ENCODE results near the gene CHRNB4.

The CHRNB4 gene

DNA sequence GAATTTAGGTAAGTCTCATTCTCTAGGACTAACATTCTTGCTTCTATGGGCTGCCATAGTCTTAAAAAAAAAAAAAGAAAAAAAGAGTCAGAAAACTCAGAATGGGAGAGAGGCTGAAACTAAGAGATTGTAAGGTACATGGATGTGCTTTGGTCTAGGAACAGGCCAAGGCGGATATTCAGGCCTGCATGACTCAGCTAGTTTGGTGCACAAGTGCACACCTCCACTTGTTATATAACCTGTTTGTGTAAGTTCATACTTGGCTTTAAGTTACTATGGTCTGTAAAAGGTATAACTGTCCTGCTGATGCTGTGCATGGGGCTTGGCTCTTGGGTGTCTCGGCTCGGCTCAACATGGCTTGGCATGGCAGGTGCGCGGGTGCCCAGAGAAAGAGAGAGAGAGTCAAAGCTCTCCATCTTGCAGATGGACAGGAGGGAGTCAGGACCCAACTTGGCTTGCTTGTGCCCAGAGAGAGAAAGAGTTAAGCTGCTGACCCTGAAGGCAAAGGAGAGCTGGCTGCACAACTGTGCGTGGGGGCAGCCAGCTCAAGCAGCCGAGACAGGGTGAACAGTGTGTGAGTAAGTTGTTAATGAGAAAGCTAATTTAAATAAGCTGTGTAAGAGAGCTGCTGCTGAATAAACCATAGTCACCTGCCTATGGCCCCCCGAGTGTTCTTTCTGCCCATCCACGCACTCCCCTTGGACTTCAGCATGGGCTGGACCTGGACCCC is 31.4 kb upstream of the CHRNB4 start:
- H3K4me3 ChIP-seq (ENCODE audit: low read length) = no peak overlapping the region
- DNase-seq (ENCODE audit: low read depth, low spot score) = no peak

- DNase-seq (ENCODE audit: low read depth, low spot score) = no peak
- H3K4me3 ChIP-seq (ENCODE audit: low read length) = no peak overlapping the region
Measured at GRCh38 chr15:78671626-78672211, 30.7 kb upstream of the CHRNB4 start.

- H3K4me3 ChIP-seq (ENCODE audit: low read length) = no peak overlapping the region
Measured at GRCh38 chr15:78668987-78669386, 28.0 kb upstream of the CHRNB4 start.

DNA sequence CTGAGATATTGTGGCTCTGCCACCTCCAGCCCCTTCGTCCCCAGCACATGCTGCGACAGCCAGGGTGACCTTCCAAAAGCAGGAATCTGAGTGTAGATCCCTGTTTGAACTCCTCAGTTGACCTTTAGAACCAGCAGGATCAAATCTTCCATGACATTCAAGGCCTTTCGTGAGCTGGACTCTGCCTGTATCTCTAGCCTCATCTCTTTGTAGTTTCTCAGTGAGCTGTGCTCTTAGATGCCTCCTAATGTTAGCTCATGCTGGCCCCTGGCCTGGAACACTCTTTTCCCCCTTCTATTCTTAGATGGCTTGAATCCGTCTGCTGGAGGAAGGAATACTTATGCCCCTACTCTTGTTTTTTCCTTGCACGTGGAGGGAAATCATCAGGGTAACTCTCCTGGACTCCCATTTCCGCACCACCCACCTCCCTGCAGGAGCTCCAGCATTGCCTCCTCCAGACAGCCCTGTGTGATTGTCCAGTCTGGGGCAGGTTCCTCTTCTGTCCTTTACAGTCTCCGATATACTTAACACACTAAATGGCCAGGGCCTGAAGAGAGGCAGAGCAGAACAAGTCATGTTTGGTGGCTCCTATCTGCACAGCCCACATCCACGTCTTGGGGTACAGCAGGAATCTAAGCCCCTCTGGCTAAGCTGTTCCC is 26.7 kb upstream of the CHRNB4 start:
- no peak for DNase-seq (ENCODE audit: low read depth, low spot score)

More at GRCh38 chr15:78668987-78669386, 28.0 kb upstream of the CHRNB4 start:
- DNase-seq (ENCODE audit: low read depth, low spot score) = no peak

GRCh38 chr15:78666010-78666409 is 25.0 kb upstream of the CHRNB4 start:
- H3K4me3 ChIP-seq (ENCODE audit: low read length) = no peak overlapping the region
- no peak for DNase-seq (ENCODE audit: low read depth, low spot score)

More for the DNA sequence above, 26.7 kb upstream of the CHRNB4 start:
- no peak overlapping the region for H3K4me3 ChIP-seq (ENCODE audit: low read length)

DNA sequence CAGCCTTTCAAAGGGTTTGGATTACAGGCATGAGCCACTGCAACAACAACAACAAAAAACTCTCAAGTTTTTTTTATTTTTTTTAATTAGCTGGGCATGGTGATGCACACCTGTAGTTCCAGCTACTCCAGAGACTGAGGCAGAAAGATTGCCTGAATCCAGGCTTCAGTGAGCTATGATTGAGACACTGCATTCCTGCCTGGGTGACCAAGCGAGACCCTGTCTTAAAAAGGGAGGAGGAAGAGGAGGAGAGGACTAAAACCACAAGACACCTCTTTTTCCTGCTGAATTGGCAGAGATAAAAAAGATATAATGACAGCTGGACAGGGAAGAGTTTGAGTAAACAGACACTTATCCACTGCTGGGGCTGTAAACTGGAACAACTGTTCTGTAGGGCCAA is 22.7 kb upstream of the CHRNB4 start:
- DNase-seq (ENCODE audit: low read depth, low spot score) = no peak
- no peak overlapping the region for H3K4me3 ChIP-seq (ENCODE audit: low read length)

- no peak for DNase-seq (ENCODE audit: low read depth, low spot score)
Measured at GRCh38 chr15:78662028-78662427, 21.0 kb upstream of the CHRNB4 start.

DNA sequence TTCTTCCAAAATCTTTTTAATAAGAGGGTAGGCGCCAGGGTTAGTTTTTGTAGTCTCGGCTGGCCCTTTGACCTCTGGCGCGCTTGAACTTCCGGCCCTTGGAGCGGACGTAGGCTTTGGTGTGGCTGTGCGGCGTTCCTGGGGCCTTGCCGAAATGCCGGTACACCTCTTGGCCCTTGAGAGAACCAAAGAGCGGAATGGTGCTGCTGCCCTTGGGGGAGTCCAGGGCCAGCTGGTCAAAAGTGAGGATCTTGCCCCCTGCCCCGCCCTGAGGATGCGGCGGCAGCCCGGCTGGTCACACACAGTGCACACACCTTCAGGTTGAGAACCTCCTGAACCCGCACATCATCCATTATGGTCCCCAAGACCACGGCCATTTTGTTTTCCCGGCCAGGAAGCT is 20.0 kb upstream of the CHRNB4 start:
- DNase-seq (ENCODE audit: low read depth, low spot score) = no peak
- no peak overlapping the region for H3K4me3 ChIP-seq (ENCODE audit: low read length)

More at GRCh38 chr15:78662028-78662427, 21.0 kb upstream of the CHRNB4 start:
- no peak overlapping the region for H3K4me3 ChIP-seq (ENCODE audit: low read length)

DNA sequence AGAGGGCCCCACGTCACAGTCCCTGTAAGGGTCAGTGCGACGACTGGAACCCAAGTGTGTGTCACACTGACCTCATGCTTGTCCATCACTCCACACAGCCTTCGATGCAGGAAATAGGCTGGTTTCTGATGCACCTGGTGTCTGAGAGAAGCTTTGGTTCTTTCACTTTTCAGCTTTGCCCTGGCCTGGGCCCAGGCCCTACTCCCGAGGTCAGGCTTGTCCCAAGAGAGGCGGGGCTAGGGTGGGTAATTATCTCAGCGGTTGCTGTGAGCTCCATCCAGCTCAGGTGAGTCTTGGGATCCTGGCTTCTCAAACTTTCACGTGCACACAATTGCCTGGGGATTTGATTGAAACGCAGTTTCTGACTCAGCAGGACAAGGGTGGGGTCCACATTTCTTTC is 19.6 kb upstream of the CHRNB4 start:
- DNase-seq (ENCODE audit: low read depth, low spot score) = no peak
- H3K4me3 ChIP-seq (ENCODE audit: low read length) = no peak overlapping the region

DNA sequence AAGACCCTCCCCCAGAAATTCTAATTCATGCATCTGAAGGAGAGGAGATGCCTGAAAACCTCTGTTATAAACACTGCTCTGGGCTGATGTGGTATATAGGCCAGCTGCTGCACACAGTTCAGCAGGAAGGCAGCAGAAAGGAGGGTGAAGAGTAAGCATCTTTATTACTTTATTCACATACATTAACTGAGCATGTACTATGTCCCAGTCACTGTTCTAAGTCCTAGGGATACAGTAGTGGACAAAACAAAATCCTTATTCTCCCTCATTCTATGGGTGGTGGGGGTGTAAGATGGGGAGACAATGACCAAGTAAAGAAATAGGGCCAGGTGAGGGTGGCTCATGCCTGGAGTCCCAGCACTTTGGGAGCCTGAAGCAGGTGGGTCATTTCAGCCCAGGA is 17.8 kb upstream of the CHRNB4 start:
- H3K4me3 ChIP-seq (ENCODE audit: low read length) = no peak overlapping the region
- no peak for DNase-seq (ENCODE audit: low read depth, low spot score)

DNA sequence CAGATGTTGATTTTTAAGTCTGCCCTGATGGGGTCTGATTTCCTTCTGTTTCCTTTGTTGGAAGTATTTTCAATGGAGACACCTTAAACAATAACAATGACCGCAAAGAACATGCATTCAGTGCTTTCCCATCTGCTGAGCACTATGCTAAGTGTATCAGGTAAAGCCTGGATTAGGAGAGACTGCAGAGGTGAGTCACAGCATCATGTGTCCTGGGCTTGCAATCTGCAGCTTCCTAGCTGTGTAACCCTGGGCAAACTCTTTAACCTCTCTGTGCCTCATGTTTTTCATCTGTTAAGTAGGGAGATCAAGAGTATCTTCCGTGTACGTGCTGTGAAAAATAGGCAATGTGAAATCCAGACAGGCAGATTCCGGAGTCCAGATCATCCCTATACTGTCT is 13.3 kb upstream of the CHRNB4 start:
- no peak overlapping the region for H3K4me3 ChIP-seq (ENCODE audit: low read length)
- DNase-seq (ENCODE audit: low read depth, low spot score) = no peak

GRCh38 chr15:78651930-78652615 is 11.1 kb upstream of the CHRNB4 start:
- no peak for DNase-seq (ENCODE audit: low read depth, low spot score)
- no peak overlapping the region for H3K4me3 ChIP-seq (ENCODE audit: low read length)

DNA sequence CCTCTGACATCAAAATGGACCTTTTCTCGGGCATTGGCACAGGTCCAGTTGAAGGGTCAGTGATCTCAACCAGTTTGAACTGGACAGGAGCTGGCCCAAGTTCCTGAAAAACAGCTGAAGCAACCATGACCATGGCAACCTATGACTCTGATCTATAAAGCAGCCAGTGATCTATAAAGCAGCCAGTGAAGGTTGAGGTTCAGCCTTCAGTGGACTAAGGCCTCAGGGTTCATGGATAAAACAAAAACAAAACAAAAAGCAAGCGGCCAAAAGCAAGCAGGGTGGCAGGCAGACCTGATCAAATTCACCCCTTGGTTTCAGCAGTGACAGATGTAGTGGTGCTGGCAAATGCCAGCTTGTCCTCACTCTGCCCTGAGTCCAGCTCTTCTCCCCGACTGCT is 10.0 kb upstream of the CHRNB4 start:
- DNase-seq (ENCODE audit: low read depth, low spot score) = no peak
- no peak overlapping the region for H3K4me3 ChIP-seq (ENCODE audit: low read length)

DNA sequence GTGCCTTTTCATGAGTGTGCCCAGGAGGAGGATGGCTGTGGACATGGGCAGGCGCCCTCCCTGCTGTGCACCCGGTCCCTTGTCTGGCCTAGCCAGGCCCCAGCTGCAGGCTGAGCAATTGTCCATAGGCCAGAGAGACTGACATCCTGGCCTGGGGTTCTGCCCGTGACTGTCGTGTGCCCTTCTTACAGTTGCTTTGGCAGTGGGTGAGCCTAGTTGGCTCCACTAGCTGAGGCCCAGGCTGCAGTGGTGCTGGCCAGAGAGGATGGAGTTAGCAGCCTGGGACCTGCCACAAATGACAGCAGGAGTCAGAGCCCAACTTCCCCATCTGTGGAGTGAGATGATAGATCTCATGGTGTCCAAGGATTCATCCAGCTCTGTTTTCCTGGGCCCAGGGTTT is 9.0 kb upstream of the CHRNB4 start:
- no peak overlapping the region for H3K4me3 ChIP-seq (ENCODE audit: low read length)
- DNase-seq (ENCODE audit: low read depth, low spot score) = no peak

DNA sequence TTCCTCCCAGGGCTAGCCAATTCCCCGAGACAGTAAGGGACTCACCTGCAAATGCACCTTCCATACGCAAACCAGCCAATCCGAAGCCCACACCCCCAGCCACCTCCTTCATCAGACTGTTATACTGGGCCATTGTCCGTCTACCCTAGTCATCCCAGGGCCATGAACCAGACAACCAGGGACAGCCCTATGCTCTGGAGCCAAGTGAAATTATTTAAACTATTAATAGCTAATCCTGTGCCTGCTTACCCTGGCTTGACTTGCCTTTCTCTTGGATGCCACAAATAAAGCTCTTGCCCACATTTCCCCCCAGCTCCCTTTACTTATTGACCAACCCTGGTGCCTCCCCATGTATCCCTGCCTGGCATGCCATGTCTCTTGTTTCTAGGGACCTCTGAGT is 4.0 kb upstream of the CHRNB4 start:
- DNase-seq (ENCODE audit: low read depth, low spot score) = no peak

GRCh38 chr15:78642331-78642730 is 1.3 kb upstream of the CHRNB4 start:
- DNase-seq (ENCODE audit: low read depth, low spot score) = no peak
- H3K4me3 ChIP-seq (ENCODE audit: low read length) = no peak overlapping the region

More for the DNA sequence above, 4.0 kb upstream of the CHRNB4 start:
- H3K4me3 ChIP-seq (ENCODE audit: low read length) = no peak overlapping the region

DNA sequence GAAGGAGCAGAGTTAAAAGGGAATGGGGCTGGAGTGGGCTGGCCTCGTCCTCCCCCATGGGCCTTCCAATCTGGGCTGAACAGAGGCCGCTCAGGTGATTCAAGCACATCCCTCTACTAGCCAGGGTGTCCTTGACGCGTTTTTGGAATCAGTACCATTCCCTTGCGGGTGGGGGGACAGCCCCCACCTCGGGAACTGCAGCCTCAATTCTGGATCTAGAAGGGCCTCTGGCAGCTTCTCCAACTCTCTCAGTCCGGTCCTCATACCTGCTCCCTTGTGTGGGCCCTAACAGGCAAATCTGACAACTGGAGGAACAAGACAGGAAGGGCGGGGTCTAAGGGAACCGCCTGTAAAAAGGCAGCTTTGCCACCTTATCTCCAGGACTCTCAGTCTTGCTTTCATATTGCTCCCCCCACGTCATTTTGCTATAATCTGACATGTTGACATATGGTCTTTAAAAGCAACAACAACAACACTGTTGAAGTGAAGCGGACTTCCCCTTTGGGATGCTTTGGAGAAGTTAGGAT is 802 bp upstream of the CHRNB4 start:
- H3K4me3 ChIP-seq (ENCODE audit: low read length) = no peak overlapping the region
- DNase-seq (ENCODE audit: low read depth, low spot score) = no peak

- DNase-seq (ENCODE audit: low read depth, low spot score) = no peak
- no peak overlapping the region for H3K4me3 ChIP-seq (ENCODE audit: low read length)
Measured at GRCh38 chr15:78640527-78641101, 396 bp downstream of the CHRNB4 start.

DNA sequence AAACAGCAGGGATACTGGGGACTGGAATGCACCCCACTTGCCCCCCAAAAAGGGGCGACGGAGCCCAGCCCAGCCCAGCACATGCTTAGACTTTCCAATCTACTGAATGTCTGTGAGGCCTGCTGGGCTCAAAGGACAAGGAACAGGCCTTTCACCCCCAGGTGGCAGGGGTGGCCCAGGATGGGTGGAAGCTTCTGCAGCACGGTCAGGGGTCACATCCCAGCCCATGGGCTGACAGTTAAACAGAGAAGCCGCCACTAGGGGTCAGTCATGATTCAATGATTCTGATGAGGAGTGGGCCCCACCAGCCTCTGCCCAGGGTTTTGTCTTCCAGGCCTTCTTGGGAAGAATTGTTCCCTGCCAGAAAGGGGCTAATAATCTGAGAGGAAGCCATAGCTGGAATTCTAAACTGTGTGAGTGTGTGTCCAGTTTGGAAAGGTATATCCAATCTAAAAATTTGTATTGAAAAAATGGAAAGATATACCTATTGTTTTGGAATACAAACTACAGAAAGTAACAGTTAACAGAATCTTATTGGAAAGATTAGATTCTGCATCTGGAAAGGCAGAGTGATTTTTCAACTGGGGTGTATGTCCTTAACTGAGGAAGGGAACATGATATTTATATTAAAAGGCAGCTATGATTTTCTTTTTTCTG is 2.2 kb downstream of the CHRNB4 start:
- no peak overlapping the region for H3K4me3 ChIP-seq (ENCODE audit: low read length)
- peak; percentile 33 for DNase-seq (ENCODE audit: low read depth, low spot score)

All from Jurkat, Clone E6-1 (cell line).